Left kidney (tissue), 2 donors: Measurements from ENCODE around the gene MAPK11. TPM values are rescaled to one million over a fixed set of nuclear protein-coding genes. Genes with fewer than 3 reads are reported as not detected.

Experiments
- DNase-seq: peaks from one replicate; pipeline ENCODE4 v3.0.0-alpha.2; 2013
- polyA plus RNA-seq: library from polyadenylated mRNA; unstranded; fragments of 120-200 nt; gene quantifications from one replicate; pipeline ENCODE4 v1.2.1, GENCODE V29; 2013; ENCODE audit not compliant: insufficient read length

The MAPK11 gene
- polyA plus RNA-seq, 1 donor: 7.1 TPM

DNA sequence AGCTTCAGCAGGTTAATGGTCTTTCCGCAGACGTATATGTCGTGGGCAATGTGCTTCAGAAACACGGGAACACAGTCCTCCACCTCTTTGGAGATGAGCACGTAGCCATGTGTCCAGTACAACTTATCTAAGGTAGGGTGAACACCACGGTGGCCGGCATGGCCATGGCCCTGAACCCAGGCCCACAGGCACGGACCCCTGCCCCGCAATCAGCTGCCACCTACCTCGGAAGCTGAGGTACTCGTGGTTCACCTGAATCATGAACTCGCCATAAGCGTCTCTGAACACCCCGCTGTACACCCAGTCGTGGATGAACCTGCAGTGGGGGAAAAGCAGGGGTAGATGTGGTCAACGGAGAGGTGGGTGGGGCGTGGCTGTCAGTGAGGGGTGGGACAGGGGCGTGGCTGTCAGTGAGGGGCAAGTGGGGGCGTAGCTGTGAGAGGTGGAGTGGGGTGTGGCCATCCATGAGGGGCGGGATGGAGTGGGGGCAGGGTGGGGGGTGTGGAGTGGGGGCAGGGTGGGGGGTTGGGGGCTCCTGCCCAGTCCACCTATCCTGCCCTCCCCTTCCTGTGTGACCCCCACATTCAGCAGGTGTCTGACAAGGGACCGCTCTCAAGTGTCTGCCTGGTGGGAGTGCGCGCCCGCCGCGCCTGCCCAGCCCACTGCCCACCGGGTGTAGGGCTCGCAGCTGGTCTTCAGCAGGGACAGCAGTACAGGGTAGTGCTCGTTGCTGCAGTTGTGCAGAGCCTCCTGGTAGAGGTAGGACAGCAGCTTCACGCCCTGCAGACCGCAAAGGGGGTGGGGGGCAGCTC is 43.9 kb downstream of the MAPK11 start:
- no peak for DNase-seq

DNA sequence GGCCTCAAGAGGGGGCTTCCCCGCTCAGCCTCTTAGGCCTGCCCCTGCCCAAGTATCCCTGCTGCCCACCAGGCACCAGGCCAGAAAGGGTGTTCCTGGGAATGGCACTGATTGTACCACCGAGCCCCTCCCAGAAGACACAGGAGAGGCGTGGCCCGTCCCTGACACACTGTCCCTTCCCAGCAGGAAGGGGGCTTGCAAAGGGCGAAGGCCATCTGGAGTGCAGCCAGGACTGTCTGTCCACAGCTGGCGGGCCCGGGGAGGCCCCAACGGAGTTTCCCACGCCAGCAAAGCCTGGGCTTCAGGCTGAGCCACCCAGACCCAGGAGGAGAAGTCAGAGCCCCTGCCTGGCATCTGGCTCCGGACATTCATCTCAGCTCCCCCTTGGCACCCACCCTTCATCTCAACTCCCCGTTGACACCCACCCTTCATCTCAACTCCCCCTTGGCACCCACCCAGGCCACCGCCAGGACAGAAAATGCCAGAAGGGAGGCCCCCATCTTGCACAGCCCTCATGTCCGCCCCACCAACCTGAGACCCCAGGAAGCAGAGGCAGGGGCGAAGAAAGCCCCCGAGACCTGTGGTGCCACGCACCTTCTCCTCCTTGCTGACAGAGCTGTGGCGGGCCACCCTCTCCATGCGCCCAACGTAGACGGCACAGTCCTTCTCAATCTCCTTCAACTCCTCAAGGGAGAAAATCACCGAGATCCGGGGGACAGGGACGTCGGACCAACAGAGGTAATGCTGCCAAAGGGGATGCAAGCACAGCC is 44.8 kb downstream of the MAPK11 start:
- no peak for DNase-seq

DNA sequence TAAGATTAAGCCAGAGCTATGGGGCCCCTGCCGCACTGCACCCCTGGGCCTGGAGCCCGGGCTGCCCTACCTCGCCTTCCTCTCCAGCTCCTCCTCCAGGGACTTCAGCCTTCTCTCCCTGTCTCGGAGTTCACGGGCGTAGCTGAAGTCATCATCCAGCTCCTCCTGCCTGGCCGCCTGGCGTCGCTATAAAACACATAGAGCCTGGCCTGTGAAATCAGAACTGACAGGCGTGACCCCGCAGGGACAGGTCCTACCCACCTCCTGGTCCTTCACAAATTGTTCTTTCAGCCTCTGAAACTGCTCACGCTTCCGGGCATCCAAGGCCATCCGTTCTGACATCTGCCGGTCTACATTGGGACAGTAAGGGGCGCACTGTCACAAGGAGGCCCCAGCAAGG is 46.1 kb downstream of the MAPK11 start:
- DNase-seq: no peak

DNA sequence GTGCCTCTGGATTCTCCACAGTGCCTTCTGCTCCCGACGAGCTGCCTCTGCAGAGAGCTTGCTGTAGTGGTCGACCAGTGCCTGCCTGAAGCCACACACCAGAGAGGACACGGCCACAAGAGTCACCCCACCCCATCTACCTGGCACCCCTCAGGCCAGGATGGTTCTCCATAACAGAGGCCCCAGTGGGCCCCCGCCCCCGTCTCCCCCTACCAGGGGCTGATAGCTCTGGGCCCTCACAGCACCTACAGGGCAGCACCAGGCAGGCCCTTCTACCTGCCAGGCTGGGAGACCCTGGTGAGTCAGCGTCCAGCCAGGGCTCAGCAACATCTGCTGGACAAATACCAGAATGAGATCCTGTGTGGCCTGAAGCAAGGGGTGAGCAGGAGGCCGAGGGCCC is 47.7 kb downstream of the MAPK11 start:
- DNase-seq: no peak

DNA sequence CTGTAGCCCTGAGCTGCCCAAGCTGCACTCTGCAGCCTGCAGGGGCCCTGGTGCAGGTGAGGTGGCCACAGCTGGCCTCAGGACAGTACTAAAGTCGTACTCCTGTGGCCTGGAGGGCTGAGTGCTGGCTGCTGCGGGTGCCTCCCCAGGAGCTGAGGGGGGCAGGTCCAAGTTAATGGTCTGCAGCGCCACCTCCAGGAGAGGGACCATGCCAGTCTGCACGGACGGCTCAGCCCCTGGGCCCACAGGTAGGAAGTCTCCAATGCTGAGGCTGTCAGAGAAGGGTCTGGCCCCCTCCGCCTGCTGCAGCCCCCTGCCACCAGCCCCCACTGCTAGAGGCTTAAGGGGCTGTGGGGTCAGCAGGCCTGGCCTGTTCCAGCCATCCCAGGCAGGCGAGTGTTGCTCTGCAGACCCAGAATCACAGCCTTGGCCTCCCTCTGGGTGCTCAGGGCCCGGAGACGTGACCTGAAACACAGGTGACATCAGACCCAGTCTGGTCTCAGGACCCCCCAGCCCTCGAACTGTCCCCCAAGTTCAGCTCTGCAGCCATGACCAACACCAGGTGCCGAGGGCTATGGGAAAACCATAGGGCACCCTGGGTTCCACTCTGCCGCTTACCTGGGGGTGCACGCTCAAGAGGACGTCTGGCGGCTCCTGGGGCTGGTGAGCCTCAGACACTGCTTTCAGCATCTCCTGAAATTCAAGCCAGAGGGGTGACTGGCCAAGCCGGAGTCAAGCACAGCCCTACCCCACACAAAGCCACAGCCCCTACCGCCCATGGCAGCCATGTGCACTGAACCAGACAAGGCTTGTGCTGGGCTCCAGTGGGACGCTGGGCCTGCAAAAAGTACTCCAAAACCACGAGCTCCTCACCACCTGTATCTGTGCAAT is 48.5 kb downstream of the MAPK11 start:
- no peak for DNase-seq

DNA sequence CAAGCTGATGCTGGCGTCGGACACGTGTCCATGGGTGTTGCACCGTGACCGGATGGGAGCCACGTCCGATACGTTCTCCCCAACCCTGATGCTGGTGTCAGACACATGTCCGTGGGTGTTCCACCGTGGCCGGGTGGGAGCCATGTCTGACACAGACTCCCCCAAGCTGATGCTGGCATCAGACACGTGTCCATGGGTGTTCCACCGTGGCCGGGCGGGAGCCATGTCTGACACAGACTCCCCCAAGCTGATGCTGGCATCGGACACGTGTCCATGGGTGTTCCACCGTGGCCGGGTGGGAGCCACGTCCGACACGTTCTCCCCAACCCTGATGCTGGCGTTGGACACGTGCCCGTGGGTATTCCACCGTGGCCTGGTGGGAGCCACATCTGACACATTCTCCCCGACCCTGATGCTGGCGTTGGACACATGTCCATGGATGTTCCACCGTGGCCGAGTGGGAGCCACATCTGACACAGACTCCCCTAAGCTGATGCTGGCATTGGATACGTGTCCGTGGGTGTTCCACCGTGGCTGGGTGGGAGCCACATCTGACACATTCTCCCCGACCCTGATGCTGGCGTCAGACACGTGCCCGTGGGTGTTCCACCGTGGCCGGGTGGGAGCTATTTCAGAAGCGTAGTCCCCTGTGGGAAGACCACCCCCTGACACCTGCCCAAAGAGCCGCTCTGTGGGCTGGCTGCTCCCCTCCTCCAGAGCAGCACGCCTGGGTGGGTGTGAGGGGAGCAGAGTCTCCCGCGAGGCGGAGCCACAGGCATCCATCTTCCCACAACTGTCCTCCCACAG is 49.4 kb downstream of the MAPK11 start:
- no peak for DNase-seq

DNA sequence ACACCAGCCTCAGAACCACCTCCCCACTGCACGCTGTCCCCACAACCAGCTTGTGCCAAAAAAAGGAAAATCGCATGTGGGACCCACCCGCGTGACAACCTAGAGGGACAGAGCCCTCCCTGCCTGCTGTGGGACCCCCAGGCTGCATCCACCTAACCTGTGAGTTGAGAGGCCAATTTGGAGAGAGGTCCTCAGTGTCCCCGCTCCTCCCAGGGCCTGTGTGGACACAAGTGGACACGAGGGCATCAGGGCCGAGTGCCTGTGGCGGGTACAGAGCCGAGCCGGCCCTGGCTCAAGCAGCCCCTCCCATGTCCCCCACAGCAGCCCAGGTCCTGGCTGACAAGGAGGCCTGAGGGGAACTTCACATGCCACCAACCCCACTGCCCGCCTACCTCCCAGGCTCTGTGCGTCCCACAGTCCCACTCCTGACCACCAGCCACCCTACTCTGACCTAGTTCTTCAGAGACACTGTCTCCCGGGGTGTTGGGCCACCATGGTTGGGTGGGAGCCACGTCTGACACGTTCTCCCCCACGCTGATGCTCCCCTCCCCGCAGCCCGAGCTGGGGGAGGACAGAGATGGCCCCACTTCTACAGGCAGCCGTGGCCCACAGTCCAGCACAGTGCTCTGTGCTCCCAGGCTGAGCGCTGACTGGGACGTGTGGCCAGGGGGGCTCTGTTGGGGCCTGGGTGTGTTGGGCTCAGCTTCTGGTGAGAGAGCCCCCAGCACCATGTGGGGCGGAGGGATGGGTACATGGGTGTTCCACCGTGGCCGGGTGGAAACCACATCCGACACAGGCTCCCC is 50.2 kb downstream of the MAPK11 start:
- DNase-seq: no peak

DNA sequence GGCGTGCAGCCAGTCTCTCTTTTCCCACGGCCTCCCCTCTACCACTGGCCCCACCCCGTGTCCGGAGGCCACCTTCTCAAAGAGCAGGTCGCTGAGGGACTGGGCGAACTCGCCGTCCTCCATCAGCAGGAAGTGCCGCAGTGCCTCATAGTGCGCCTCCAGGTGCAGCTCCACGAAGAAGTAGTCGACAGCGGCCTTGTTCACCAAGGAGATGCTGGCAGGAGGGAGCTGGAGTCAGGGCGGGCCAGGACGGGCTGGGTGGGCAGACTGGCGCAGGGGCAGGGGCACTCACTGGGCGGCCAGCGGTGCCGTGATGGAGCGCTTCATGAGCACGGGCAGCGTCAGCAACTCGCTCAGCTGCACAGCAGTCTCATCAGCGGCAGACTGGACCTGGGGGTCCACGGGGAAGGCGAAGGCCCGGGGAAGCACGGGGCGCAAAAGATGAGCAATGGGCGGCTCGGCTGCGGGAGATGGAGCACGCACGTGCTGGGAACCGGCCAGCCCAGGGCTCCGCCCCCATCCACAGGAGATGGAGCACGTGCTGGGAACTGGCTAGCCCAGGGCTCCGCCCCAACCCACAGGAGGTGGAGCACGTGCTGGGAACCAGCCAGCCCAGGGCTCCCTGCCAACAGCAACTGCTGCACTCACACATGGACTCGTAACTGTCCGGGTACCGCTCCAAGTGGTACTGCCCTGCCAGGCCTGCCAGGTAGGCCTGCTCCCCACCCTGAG is 51.0 kb downstream of the MAPK11 start:
- DNase-seq: no peak

DNA sequence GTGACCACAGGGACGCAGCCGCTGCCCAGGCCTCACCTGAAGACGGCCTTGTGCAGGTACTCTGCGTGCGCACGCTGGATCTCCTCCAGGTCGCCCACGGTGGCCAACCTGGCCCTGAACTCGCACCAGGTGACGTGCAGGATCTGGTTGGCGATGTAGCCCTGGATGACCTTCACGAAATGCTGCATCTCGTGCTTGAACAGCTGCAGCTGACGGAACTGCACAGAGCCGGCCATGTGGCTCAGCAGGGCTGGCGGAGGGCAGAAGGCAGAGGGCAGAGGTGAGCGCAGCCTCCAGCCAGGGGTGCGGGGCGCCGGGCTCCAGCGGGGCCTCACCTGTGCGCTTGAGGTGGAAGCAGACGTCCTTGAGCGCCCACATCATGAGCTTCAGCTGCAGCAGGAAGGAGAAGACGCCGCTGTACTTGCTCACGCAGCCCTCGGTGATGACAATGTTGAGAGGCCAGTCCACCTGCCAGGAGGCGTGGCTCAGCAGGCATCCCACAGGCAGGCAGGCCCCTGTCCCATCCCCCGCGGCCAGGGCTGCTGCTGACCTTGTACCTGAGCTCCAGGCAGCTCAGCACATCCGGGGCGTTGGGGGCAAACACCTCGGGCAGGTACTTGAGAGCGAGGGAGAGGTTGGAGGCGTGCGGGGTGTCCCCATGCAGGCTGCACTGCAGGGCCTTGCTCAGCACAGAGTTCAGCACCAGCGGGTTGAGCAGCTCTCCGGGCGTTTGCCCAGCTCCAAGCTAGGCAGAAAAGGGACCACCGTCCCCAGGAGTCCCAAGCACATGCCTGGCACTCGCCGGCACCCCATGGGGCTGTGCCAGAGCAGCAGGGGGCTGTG is 51.8 kb downstream of the MAPK11 start:
- DNase-seq: no peak

DNA sequence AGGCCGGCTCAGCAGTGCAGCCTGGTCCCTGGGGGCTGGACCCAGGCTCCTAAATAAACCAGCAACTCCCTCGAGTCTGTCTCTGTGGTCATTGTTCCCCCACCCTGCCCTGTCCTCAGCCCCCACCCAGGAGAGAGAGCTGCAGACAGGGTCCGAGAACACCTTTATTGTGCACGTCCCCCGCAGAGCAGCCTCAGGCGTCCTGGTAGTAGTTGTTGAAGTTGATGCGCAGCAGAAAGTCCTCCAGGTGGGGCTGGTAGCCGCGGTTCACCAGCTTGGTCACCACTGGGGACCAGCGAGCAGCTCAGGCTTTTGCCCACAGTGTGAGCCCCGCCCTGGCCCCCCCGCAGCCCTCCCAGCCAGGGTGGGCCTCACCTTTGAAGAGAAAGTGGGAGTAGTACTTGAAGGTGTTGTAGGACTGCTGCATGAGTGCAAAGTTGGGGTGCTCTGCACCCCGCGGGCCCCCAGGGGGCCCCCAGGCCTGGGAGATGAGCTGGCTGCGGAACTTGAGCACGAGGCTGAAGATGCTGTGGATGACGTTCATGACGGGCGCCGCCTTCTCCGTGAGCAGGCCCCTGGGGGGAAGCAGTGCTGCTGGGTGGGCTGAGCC is 52.5 kb downstream of the MAPK11 start:
- no peak for DNase-seq

DNA sequence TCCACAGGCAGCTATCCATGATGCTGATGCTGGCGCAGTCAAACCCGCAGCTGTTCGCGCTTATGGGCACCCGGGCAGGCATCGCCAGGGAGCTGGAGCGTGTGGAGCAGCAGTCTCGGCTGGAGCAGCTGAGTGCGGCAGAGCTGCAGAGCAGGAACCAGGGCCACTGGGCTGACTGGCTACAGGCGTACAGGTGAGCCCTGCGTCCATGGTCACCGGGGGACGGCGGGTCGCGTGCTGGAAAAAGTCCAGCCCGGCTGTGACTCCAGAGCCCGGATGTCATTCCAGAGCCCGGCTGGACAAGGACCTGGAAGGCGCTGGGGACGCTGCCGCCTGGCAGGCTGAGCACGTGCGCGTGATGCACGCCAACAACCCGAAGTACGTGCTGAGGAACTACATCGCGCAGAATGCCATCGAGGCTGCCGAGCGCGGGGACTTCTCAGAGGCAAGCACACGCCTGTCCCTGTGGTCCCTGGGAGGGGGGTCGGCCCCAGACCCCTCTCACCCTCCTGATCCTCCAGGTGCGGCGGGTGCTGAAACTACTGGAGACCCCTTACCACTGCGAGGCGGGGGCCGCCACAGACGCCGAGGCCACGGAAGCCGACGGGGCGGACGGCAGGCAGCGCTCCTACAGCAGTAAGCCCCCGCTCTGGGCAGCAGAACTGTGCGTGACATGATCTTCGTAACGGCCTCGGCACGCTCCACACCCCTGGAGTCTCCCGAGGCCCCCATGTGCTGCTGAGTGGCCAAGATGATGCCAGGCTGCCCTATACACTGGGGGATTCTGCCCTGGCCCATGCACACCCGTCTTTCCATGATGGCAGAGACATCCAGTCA is 53.3 kb downstream of the MAPK11 start:
- no peak for DNase-seq

DNA sequence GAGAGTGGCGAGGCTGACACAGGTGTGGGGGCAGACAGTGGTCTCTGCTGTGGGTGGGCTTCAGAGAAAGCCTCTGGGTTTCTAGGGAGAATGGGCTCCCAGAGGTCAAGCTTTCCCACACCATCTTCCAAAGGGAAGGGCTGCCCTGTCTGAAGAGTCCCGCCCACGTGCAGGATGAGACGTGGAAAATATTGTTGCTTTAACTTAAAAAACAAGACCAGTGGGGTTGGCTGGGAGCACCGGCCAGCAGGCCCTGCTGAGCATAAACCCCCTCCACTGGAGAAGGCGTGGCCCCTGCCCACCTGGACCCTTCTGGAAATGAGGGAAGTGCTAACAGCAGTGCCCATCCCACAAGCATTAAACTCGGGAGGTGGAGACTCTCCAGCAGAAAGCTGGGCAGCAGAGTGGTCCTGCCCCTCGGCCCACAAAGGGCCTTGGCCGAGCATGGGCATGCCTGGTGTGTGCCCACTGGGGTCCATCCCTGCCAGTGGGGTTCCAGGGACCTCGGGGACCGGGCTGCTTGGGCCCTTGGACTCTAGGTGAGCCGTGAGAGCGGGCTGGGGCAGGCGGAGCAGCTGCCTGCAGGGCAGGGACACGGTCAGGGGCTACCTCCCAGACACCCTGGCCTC is 54.0 kb downstream of the MAPK11 start:
- no peak for DNase-seq

DNA sequence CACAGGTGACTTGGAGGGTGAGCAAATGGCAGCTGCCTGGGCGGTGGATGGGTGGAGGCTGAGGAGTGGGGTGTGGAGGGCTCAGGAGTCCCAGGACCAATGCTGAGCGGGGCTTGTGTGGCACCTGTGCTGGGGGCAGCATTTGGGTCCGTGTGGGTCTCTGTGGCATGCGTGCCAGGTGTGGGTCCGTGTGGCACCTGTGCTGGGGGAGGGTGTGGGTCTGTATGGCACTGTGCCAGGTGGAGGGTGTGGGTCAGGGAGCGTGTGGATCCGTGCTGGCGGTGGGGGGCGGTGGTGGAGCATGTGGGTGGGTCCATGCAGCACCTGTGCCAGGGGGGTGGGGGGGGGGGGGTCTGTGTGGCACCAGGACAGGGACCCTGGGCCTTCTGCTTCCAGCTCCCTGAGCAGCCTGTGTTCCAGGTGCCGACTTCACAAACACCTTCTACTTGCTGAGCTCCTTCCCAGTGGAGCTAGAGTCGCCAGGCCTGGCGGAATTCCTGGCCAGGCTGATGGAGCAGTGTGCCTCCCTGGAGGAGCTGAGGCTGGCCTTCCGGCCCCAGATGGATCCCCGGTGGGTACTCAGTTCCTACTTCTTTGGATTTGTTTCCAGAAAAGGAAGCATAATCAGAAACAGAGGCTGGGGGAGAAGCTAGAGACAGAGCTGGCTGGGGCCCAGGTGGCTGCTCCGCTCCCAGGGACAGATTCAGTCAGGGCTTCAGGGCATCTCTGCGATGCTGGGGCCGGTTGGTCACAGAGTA is 54.7 kb downstream of the MAPK11 start:
- no peak for DNase-seq
